SH-SY5Y (cell line): Measurements from ENCODE around the gene UBP1.

Experiments used
- GATA2 ChIP-seq: IDR thresholded peaks from 2 replicates; pipeline ENCODE4 v1.6.1; 2011; ENCODE audit warnings: mild to moderate bottlenecking, low read depth, low read length
- GATA3 ChIP-seq: IDR thresholded peaks from 2 replicates; pipeline ENCODE4 v1.6.1; 2011; ENCODE audit warnings: low read depth, mild to moderate bottlenecking, low read length, moderate library complexity

The UBP1 gene

GRCh38 chr3:33383951-33384350 is 56.3 kb downstream of the UBP1 start:
- TF ChIP-seq GATA2 (no peak), GATA3 (no peak)

- TF ChIP-seq GATA2 (no peak), GATA3 (no peak)
Observed at GRCh38 chr3:33380653-33381052, 59.6 kb downstream of the UBP1 start.

GRCh38 chr3:33377931-33378330 is 62.3 kb downstream of the UBP1 start:
- no peak for TF ChIP-seq GATA2
- no peak for TF ChIP-seq GATA3

GRCh38 chr3:33377489-33377888 is 62.7 kb downstream of the UBP1 start:
- TF ChIP-seq GATA2 (no peak), GATA3 (no peak)

- TF ChIP-seq GATA2 = no peak
- no peak for TF ChIP-seq GATA3
Observed at GRCh38 chr3:33373082-33373437, 67.1 kb downstream of the UBP1 start.

- TF ChIP-seq GATA3 = no peak
- no peak for TF ChIP-seq GATA2
Observed at GRCh38 chr3:33372218-33373081, 67.8 kb downstream of the UBP1 start.

GRCh38 chr3:33364531-33365128 is 75.6 kb downstream of the UBP1 start:
- TF ChIP-seq GATA2 (no peak), GATA3 (no peak)

- TF ChIP-seq GATA2 = no peak
- TF ChIP-seq GATA3 = no peak
Observed at GRCh38 chr3:33364060-33364459, 76.1 kb downstream of the UBP1 start.

- TF ChIP-seq GATA3 (no peak), GATA2 (no peak)
Observed at GRCh38 chr3:33363113-33363800, 76.9 kb downstream of the UBP1 start.

GRCh38 chr3:33360136-33360825 is 79.9 kb downstream of the UBP1 start:
- TF ChIP-seq GATA2 (no peak), GATA3 (no peak)

GRCh38 chr3:33358172-33358781 is 81.9 kb downstream of the UBP1 start:
- TF ChIP-seq GATA3 (no peak), GATA2 (no peak)

GRCh38 chr3:33355611-33356010 is 84.6 kb downstream of the UBP1 start:
- TF ChIP-seq GATA2 (no peak), GATA3 (no peak)

- TF ChIP-seq GATA3 (no peak), GATA2 (no peak)
Observed at GRCh38 chr3:33339758-33340157, 100.4 kb downstream of the UBP1 start.
